GM12878 (cell line): ENCODE results near the gene CLIP1. TPM values are rescaled to one million over a fixed set of nuclear protein-coding genes. Genes with fewer than 3 reads are reported as not detected.

Source experiments
- ATAC-seq: fragments of 200-7000 bp; cut with Tn5 transposase; 3 replicates; pipeline ENCODE4 v1.9.1; 2020; ENCODE audit warnings: mild to moderate bottlenecking, moderate library complexity
- BruUV-seq: library from RNA; stranded (reverse); fragments of 400-500 nt; replicated peaks from 2 replicates; lab custom pipeline; 2021; lab: Mats Ljungman, UMichigan
- CTCF ChIA-PET: fragments of 300-600 bp; sonication (Branson Sonifier 250); formaldehyde crosslinking; extraction: SDS; loops from one replicate; lab custom pipeline; 2021; ENCODE audit warnings: inconsistent platforms; lab: Yijun Ruan, JAX
- POLR2A ChIA-PET: fragments of 350-600 bp; formaldehyde crosslinking; extraction: SDS; loops from one replicate; lab custom pipeline; 2021; ENCODE audit warnings: inconsistent platforms; lab: Charles Lee
- RAD21 ChIA-PET: fragments of 300-600 bp; sonication (Branson Sonifier 250); formaldehyde crosslinking; loops from one replicate; lab custom pipeline; 2023; ENCODE audit warnings: antibody characterized with exemption; ENCODE audit not compliant: unreplicated experiment; lab: Charles Lee
- SMC1A ChIA-PET: fragments of 300-600 bp; sonication (Branson Sonifier 250); formaldehyde crosslinking; loops from one replicate; lab custom pipeline; 2023; ENCODE audit not compliant: unreplicated experiment, uncharacterized antibody; lab: Charles Lee
- DNase-seq: peaks from one replicate; pipeline ENCODE4 v3.0.0-alpha.2; 2011; ENCODE audit warnings: low read depth, low spot score
- FAIRE-seq: peaks from 3 replicates; lab custom pipeline; 2011; peaks lifted over from hg19 to GRCh38; lab: Jason Lieb, UNC
- H2AFZ ChIP-seq: 2 replicates; pipeline ENCODE4 v1.6.0; 2011; ENCODE audit warnings: low read depth, low read length, control low read depth; ENCODE audit not compliant: control insufficient read depth
- H3K27ac ChIP-seq: 2 replicates; pipeline ENCODE4 v1.5.1; 2011; ENCODE audit warnings: control low read depth; ENCODE audit not compliant: control insufficient read depth, insufficient read depth
- H3K27me3 ChIP-seq, 2 experiments: replicated peaks in 1 of 2; 2 replicates each; pipeline versions ENCODE4 v1.6.0 to v1.6.1; 2011; ENCODE audit warnings: low read length in 1 of 2; ENCODE audit not compliant: control insufficient read depth in 2 of 2, insufficient read depth in 2 of 2
- H3K36me3 ChIP-seq, 2 experiments: 2 replicates each; pipeline ENCODE4 v1.5.1; 2011; ENCODE audit warnings: low read length in 1 of 2; ENCODE audit not compliant: control insufficient read depth in 2 of 2, insufficient read depth in 2 of 2
- H3K4me1 ChIP-seq: 2 replicates; pipeline ENCODE4 v1.6.1; 2011; ENCODE audit warnings: mild to moderate bottlenecking, low read length, moderate library complexity, mixed read lengths; ENCODE audit not compliant: control insufficient read depth, insufficient read depth
- H3K4me2 ChIP-seq: 2 replicates; pipeline ENCODE4 v1.6.0; 2011; ENCODE audit warnings: control low read depth; ENCODE audit not compliant: control insufficient read depth, insufficient read depth
- H3K4me3 ChIP-seq: fragments of 200-600 bp; sonication (generic); 2 replicates; pipeline ENCODE4 v1.5.1; 2016
- H3K79me2 ChIP-seq: 2 replicates; pipeline ENCODE4 v1.6.0; 2011; ENCODE audit warnings: low read length; ENCODE audit not compliant: control insufficient read depth, insufficient read depth
- H3K9ac ChIP-seq: 2 replicates; pipeline ENCODE4 v1.8.0; 2011; ENCODE audit warnings: low read length, control low read depth, mixed read lengths; ENCODE audit not compliant: control insufficient read depth, insufficient read depth
- H3K9me3 ChIP-seq: replicated peaks from 3 replicates; pipeline ENCODE4 v1.5.1; 2011; ENCODE audit warnings: mild to moderate bottlenecking, low read length; ENCODE audit not compliant: control insufficient read depth, insufficient read depth
- H4K20me1 ChIP-seq: 2 replicates; pipeline ENCODE4 v1.6.0; 2011; ENCODE audit not compliant: control insufficient read depth, insufficient read depth
- DPF2 ChIP-seq: fragments of 450-650 bp; IDR thresholded peaks from 2 replicates; pipeline ENCODE4 v1.6.1; 2017; ENCODE audit warnings: mild to moderate bottlenecking
- EP300 ChIP-seq, 2 experiments: fragments of 150-350 bp in 1 of 2; IDR thresholded peaks; 2 replicates each; pipeline ENCODE4 v1.6.1; 2011 to 2012; ENCODE audit warnings: low read depth in 2 of 2, low read length in 2 of 2, borderline replicate concordance in 1 of 2, improper control_type of control experiment in 1 of 2, inconsistent platforms in 1 of 2; ENCODE audit not compliant: control insufficient read depth in 1 of 2
- ETV6 ChIP-seq, 2 experiments: fragments of 450-650 bp in 1 of 2; IDR thresholded peaks in 1 of 2; conservative IDR thresholded peaks in 1 of 2; 2 replicates each; pipeline ENCODE4 v1.6.1; 2014; ENCODE audit warnings: antibody characterized with exemption in 1 of 2, borderline replicate concordance in 1 of 2, low read depth in 1 of 2, mild to moderate bottlenecking in 1 of 2, moderate library complexity in 1 of 2
- HDAC2 ChIP-seq: fragments of 200-600 bp; sonication (generic); IDR thresholded peaks from 2 replicates; pipeline ENCODE4 v1.6.1; 2017
- HDAC6 ChIP-seq: fragments of 200-600 bp; sonication (generic); IDR thresholded peaks from one replicate; pipeline ENCODE4 v1.8.0; 2017; ENCODE audit warnings: antibody characterized with exemption; ENCODE audit not compliant: unreplicated experiment
- IKZF1 ChIP-seq: fragments of 450-650 bp; conservative IDR thresholded peaks from 2 replicates; pipeline ENCODE4 v1.6.1; 2017; ENCODE audit warnings: antibody characterized with exemption, mild to moderate bottlenecking
- MEF2B ChIP-seq: fragments of 450-650 bp; IDR thresholded peaks from 2 replicates; pipeline ENCODE4 v1.6.1; 2018; ENCODE audit warnings: mild to moderate bottlenecking, moderate library complexity; ENCODE audit not compliant: partially characterized antibody, poor library complexity, severe bottlenecking
- MTA2 ChIP-seq: fragments of 450-650 bp; IDR thresholded peaks from 2 replicates; pipeline ENCODE4 v1.6.1; 2016; ENCODE audit warnings: low read depth, mild to moderate bottlenecking, moderate library complexity
- MTA3 ChIP-seq: IDR thresholded peaks from 2 replicates; pipeline ENCODE4 v1.6.1; 2012; ENCODE audit warnings: low read length, inconsistent platforms, borderline replicate concordance
- NFIC ChIP-seq: IDR thresholded peaks from 2 replicates; pipeline ENCODE4 v1.6.1; 2012; ENCODE audit warnings: low read depth, mild to moderate bottlenecking, inconsistent platforms, low read length, moderate library complexity
- PAX8 ChIP-seq: fragments of 450-650 bp; IDR thresholded peaks from 2 replicates; pipeline ENCODE4 v1.6.1; 2017; ENCODE audit warnings: mild to moderate bottlenecking, moderate library complexity
- POU2F2 ChIP-seq: IDR thresholded peaks from 3 replicates; pipeline ENCODE4 v1.6.1; 2011; ENCODE audit warnings: low read depth, mild to moderate bottlenecking, low read length, borderline replicate concordance
- RBBP5 ChIP-seq: fragments of 200-600 bp; sonication (generic); conservative IDR thresholded peaks from 2 replicates; pipeline ENCODE4 v1.6.1; 2016
- SMAD1 ChIP-seq: fragments of 450-650 bp; IDR thresholded peaks from 2 replicates; pipeline ENCODE4 v1.6.1; 2018; ENCODE audit warnings: mild to moderate bottlenecking, low read depth; ENCODE audit not compliant: partially characterized antibody
- SMAD5 ChIP-seq: IDR thresholded peaks from 2 replicates; pipeline ENCODE4 v1.6.1; 2016; ENCODE audit warnings: antibody characterized with exemption, low read depth
- SMARCA5 ChIP-seq: fragments of 450-650 bp; IDR thresholded peaks from 2 replicates; pipeline ENCODE4 v1.6.1; 2017; ENCODE audit warnings: mild to moderate bottlenecking
- SMC3 ChIP-seq: IDR thresholded peaks from 2 replicates; pipeline ENCODE4 v1.6.1; 2011; ENCODE audit warnings: low read length, improper control_type of control experiment, borderline replicate concordance
- SUPT20H ChIP-seq: IDR thresholded peaks from 2 replicates; pipeline ENCODE4 v1.6.1; 2011; ENCODE audit warnings: low read depth, mild to moderate bottlenecking, low read length, moderate library complexity, borderline replicate concordance; ENCODE audit not compliant: control insufficient read depth
- ZBTB40 ChIP-seq: fragments of 450-650 bp; IDR thresholded peaks from 2 replicates; pipeline ENCODE4 v1.6.1; 2016; ENCODE audit warnings: mild to moderate bottlenecking, moderate library complexity, borderline replicate concordance
- WGBS: methylation state at CpG from one replicate; pipeline ENCODE4 v1.1.6; 2016; ENCODE audit warnings: low lambda C conversion rate; ENCODE audit not compliant: insufficient replicate concordance, insufficient coverage; ENCODE audit errors: missing lambda C conversion rate; 5-methylcytosine and 5-hydroxymethylcytosine counted together
- in situ Hi-C: fragments of 300-500 bp; cut with MboI; formaldehyde crosslinking; loops from 9 replicates; pipeline ENCODE4 v1.14.3; 2018; ENCODE audit warnings: mixed read lengths
- intact Hi-C: fragments of 100-400 bp; cut with micrococcal nuclease; formaldehyde crosslinking; loops from one replicate; pipeline ENCODE4 v1.14.2; 2022; ENCODE audit not compliant: unreplicated experiment
- polyA plus RNA-seq, 11 experiments: library from polyadenylated mRNA; depleted of rRNA in 4 of 11; unstranded in 6 of 11; stranded (reverse) in 5 of 11; fragments of >200 nt; fragmentation: Nextera tagmentation in 4 of 11; fragmentation: Illumina TruSeq in 1 of 11; extraction: Ambion mirVana in 4 of 11; extraction: Trizol in 1 of 11; gene quantifications; 1 replicate in 1 of 11; 2 replicates in 10 of 11; pipeline versions ENCODE4 v1.2.1 to v1.2.3, GENCODE V29; 2011 to 2016; ENCODE audit warnings: inconsistent platforms in 2 of 11, missing spikeins in 2 of 11, low read depth in 1 of 11
- total RNA-seq, 4 experiments: library from RNA; depleted of rRNA in 3 of 4; stranded (reverse); fragments of >200 nt in 3 of 4; fragmentation: Illumina TruSeq in 1 of 4; extraction: Trizol in 1 of 4; gene quantifications; 2 replicates each; pipeline versions ENCODE4 v1.2.1 to v1.2.3, GENCODE V29; 2013 to 2021

CLIP1 gene
- total and polyA plus RNA-seq, 10 of the 15 experiments (the other 5 are each of a cell fraction or from before 2014, with no cell fraction given), result 6.0 to 45.4 (median 25.2) TPM

GRCh38 chr12:122355706-122356105 lies 66.8 kb downstream of the CLIP1 start (continued):
- TF ChIP-seq SUPT20H (no peak), MEF2B (no peak), HDAC2 (no peak)

- no peaks in the 10 kb centered on the region for H3K9me3 ChIP-seq
- no TSS peak for BruUV-seq
- FAIRE-seq, result no peak
- no peak overlapping the region for H3K9ac ChIP-seq
- ChIA-PET SMC1A (interaction anchor here (1.1 to 1.5 kb wide), 5 partner anchors 18 to 68 kb away, joined by 3 to 4 read pairs (median 3); no protein-coding TSS in a partner anchor), RAD21 (interaction anchor here (1.1 to 2.2 kb wide), 2 partner anchors 21 to 44 kb away, joined by 3 to 5 read pairs; no protein-coding TSS in a partner anchor), POLR2A (no interaction called here), CTCF (interaction anchor here (0.6 to 6.8 kb wide), 33 partner anchors 8 to 718 kb away, joined by 3 to 65 read pairs (median 4); no protein-coding TSS in a partner anchor)
- no peak overlapping the region for H3K27ac ChIP-seq
- no peak overlapping the region for H3K4me2 ChIP-seq
- in situ Hi-C loops, result no loop called here
- H3K4me1 ChIP-seq, result no peaks in the 10 kb centered on the region
- no peaks in the 10 kb centered on the region for H4K20me1 ChIP-seq
- intact Hi-C loops, result no loop called here
- H3K36me3 ChIP-seq, result peaks cover 5 to 7% of the 10 kb centered on the region in 2 experiments; a peak in 3 of 4 replicates
- H3K27me3 ChIP-seq, result no peaks in the 10 kb centered on the region
- no peak for ATAC-seq
- TF ChIP-seq RBBP5 (no peak), SMAD5 (no peak), DPF2 (no peak), MTA2 (no peak), IKZF1 (no peak), MTA3 (no peak), ETV6 (conservative IDR thresholded peaks at IDR 0.05 in 1 of 2, IDR thresholded peaks at IDR 0.05 in 1 of 2; ENCODE audit: borderline replicate concordance in 1 of 2, low read depth in 1 of 2) (no peak), SMAD1 (no peak), PAX8 (no peak), EP300 (IDR thresholded peaks at IDR 0.05; ENCODE audit: borderline replicate concordance in 1 of 2, control insufficient read depth in 1 of 2, low read depth in 2 of 2, low read length in 2 of 2) (no peak), NFIC (no peak), HDAC6 (no peak), POU2F2 (no peak), SMC3 (no peak), SMARCA5 (no peak), ZBTB40 (no peak)
- H2AFZ ChIP-seq, result no peak overlapping the region
- H3K79me2 ChIP-seq, result no peaks in the 10 kb centered on the region
- no peak overlapping the region for H3K4me3 ChIP-seq
- no peak for DNase-seq
- 96% methylated on average over 24 of the region's 24 CpGs for WGBS
These were observed 67.4 kb downstream of the CLIP1 start for GRCh38 chr12:122354958-122355641.
